ENCODE results near the gene GPR107.

Gene GPR107

GRCh38 chr9:130088051-130088450 lies 34.3 kb downstream of the GPR107 start:
- WGBS, 2 experiments: 89 to 92% methylated on average over 6 of the region's 6 CpGs
- H3K9me3 ChIP-seq (ENCODE audit: control insufficient read depth, low read length): no peaks in the 10 kb centered on the region
- no peaks in the 10 kb centered on the region for H3K4me1 ChIP-seq (ENCODE audit: control insufficient read depth, insufficient read depth, low read length)
- no peak overlapping the region for H3K4me3 ChIP-seq (ENCODE audit: insufficient read depth, low read depth, low read length)
- H3K27ac ChIP-seq (ENCODE audit: insufficient read depth, low read depth, low read length, poor library complexity, severe bottlenecking): no peak overlapping the region
- peaks cover 20% of the 10 kb centered on the region for H3K36me3 ChIP-seq (ENCODE audit: control insufficient read depth, insufficient read depth, low read length)
- no peaks in the 10 kb centered on the region for H3K27me3 ChIP-seq (ENCODE audit: control insufficient read depth, insufficient read depth, low read length, poor library complexity, severe bottlenecking)

- no peak overlapping the region for H3K4me3 ChIP-seq (ENCODE audit: insufficient read depth, low read depth, low read length)
- no peaks in the 10 kb centered on the region for H3K27me3 ChIP-seq (ENCODE audit: control insufficient read depth, insufficient read depth, low read length, poor library complexity, severe bottlenecking)
- H3K27ac ChIP-seq (ENCODE audit: insufficient read depth, low read depth, low read length, poor library complexity, severe bottlenecking): no peak overlapping the region
- no peaks in the 10 kb centered on the region for H3K9me3 ChIP-seq (ENCODE audit: control insufficient read depth, low read length)
- 94 to 96% methylated on average over 12 of the region's 12 CpGs for WGBS, 2 experiments
- no peaks in the 10 kb centered on the region for H3K4me1 ChIP-seq (ENCODE audit: control insufficient read depth, insufficient read depth, low read length)
- H3K36me3 ChIP-seq (ENCODE audit: control insufficient read depth, insufficient read depth, low read length): peaks cover 25% of the 10 kb centered on the region
These were observed 35.4 kb downstream of the GPR107 start for GRCh38 chr9:130089141-130089540.

DNA sequence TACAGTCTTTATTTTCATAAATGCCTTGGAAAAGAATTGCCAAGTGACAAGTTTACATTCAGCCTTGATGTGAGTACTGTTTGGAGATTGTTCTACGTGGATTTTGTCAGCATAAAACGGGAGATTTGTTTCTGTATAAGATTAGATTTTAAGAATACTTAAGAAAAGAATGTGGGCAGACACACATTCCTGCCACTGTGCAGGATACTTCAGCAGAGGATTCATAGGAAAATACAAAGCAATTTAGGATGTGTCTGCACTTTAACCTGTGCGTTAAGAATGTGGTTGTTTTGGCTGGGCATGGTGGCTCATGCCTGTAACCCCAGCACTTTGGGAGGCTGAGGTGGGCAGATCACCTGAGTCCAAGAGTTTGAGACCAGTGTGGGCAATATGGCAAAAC lies 37.2 kb downstream of the GPR107 start:
- H3K4me3 ChIP-seq (ENCODE audit: insufficient read depth, low read depth, low read length): no peak overlapping the region
- 97 to 99% methylated on average over 3 of the region's 3 CpGs for WGBS, 2 experiments
- no peaks in the 10 kb centered on the region for H3K4me1 ChIP-seq (ENCODE audit: control insufficient read depth, insufficient read depth, low read length)
- H3K36me3 ChIP-seq (ENCODE audit: control insufficient read depth, insufficient read depth, low read length): peaks cover 25% of the 10 kb centered on the region
- no peak overlapping the region for H3K27ac ChIP-seq (ENCODE audit: insufficient read depth, low read depth, low read length, poor library complexity, severe bottlenecking)
- H3K27me3 ChIP-seq (ENCODE audit: control insufficient read depth, insufficient read depth, low read length, poor library complexity, severe bottlenecking): no peaks in the 10 kb centered on the region
- H3K9me3 ChIP-seq (ENCODE audit: control insufficient read depth, low read length): no peaks in the 10 kb centered on the region

GRCh38 chr9:130092910-130093309 lies 39.2 kb downstream of the GPR107 start:
- no peaks in the 10 kb centered on the region for H3K27me3 ChIP-seq (ENCODE audit: control insufficient read depth, insufficient read depth, low read length, poor library complexity, severe bottlenecking)
- no peak overlapping the region for H3K4me3 ChIP-seq (ENCODE audit: insufficient read depth, low read depth, low read length)
- H3K9me3 ChIP-seq (ENCODE audit: control insufficient read depth, low read length): no peaks in the 10 kb centered on the region
- H3K27ac ChIP-seq (ENCODE audit: insufficient read depth, low read depth, low read length, poor library complexity, severe bottlenecking): no peak overlapping the region
- WGBS, 2 experiments: 97% methylated on average over 3 of the region's 4 CpGs
- H3K36me3 ChIP-seq (ENCODE audit: control insufficient read depth, insufficient read depth, low read length): peaks cover 25% of the 10 kb centered on the region
- H3K4me1 ChIP-seq (ENCODE audit: control insufficient read depth, insufficient read depth, low read length): no peaks in the 10 kb centered on the region

DNA sequence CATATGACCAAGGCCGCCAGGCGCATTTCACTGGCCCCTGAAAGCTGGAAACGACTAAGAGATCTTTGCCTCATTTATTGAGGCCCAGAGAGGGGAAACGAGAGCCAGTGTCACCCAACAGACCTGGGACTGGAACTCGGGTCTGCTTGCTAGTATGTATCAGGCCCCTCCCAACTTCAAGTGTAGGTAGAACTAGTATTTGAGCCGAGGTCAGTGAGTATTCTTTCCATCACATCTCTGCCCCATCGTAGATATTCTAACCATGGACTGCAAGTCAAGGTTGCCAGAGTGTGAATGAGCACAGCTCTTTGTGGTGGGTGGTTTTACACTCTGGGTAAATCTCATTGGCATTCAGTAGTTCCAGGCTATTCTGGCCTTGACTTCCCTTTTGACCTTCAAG lies 42.2 kb downstream of the GPR107 start:
- H3K27ac ChIP-seq (ENCODE audit: insufficient read depth, low read depth, low read length, poor library complexity, severe bottlenecking): no peak overlapping the region
- no peaks in the 10 kb centered on the region for H3K4me1 ChIP-seq (ENCODE audit: control insufficient read depth, insufficient read depth, low read length)
- WGBS, 2 experiments: 95 to 97% methylated on average over 7 of the region's 7 CpGs
- peaks cover 37% of the 10 kb centered on the region for H3K36me3 ChIP-seq (ENCODE audit: control insufficient read depth, insufficient read depth, low read length)
- no peaks in the 10 kb centered on the region for H3K9me3 ChIP-seq (ENCODE audit: control insufficient read depth, low read length)
- no peak overlapping the region for H3K4me3 ChIP-seq (ENCODE audit: insufficient read depth, low read depth, low read length)
- H3K27me3 ChIP-seq (ENCODE audit: control insufficient read depth, insufficient read depth, low read length, poor library complexity, severe bottlenecking): no peaks in the 10 kb centered on the region

GRCh38 chr9:130100681-130101080 lies 47.0 kb downstream of the GPR107 start:
- Histone ChIP-seq H3K9me3 (ENCODE audit: control insufficient read depth, low read length) (no peaks in the 10 kb centered on the region), H3K36me3 (ENCODE audit: control insufficient read depth, insufficient read depth, low read length) (peaks cover 22% of the 10 kb centered on the region), H3K4me1 (ENCODE audit: control insufficient read depth, insufficient read depth, low read length) (no peaks in the 10 kb centered on the region), H3K27ac (ENCODE audit: insufficient read depth, low read depth, low read length, poor library complexity, severe bottlenecking) (no peak overlapping the region), H3K4me3 (ENCODE audit: insufficient read depth, low read depth, low read length) (no peak overlapping the region), H3K27me3 (ENCODE audit: control insufficient read depth, insufficient read depth, low read length, poor library complexity, severe bottlenecking) (no peaks in the 10 kb centered on the region)
- 95 to 96% methylated on average over 3 of the region's 3 CpGs for WGBS, 2 experiments

DNA sequence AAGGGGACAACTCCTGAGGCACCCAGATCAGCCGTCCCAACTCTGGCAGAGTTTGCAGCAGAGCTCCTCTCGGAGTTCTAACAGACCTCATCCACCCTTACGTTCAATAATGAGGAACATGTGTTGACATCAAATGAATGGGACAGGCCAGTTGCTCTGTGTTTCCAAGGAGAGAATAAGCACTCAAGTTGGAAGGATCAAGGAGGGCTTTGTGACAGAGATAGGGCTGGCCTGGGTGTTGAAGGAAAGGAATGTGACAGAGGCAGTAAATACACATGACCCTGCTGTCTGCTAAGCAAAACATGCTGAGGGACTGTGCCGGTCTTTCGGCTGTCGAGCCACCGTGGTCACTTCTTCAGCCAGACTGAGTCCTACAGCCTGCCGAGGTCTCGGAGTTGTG lies 48.2 kb downstream of the GPR107 start:
- Histone ChIP-seq H3K36me3 (ENCODE audit: control insufficient read depth, insufficient read depth, low read length) (peaks cover 22% of the 10 kb centered on the region), H3K27ac (ENCODE audit: insufficient read depth, low read depth, low read length, poor library complexity, severe bottlenecking) (no peak overlapping the region), H3K9me3 (ENCODE audit: control insufficient read depth, low read length) (no peaks in the 10 kb centered on the region), H3K27me3 (ENCODE audit: control insufficient read depth, insufficient read depth, low read length, poor library complexity, severe bottlenecking) (no peaks in the 10 kb centered on the region), H3K4me1 (ENCODE audit: control insufficient read depth, insufficient read depth, low read length) (no peaks in the 10 kb centered on the region), H3K4me3 (ENCODE audit: insufficient read depth, low read depth, low read length) (no peak overlapping the region)
- WGBS, 2 experiments: 96 to 98% methylated on average over 9 of the region's 9 CpGs

DNA sequence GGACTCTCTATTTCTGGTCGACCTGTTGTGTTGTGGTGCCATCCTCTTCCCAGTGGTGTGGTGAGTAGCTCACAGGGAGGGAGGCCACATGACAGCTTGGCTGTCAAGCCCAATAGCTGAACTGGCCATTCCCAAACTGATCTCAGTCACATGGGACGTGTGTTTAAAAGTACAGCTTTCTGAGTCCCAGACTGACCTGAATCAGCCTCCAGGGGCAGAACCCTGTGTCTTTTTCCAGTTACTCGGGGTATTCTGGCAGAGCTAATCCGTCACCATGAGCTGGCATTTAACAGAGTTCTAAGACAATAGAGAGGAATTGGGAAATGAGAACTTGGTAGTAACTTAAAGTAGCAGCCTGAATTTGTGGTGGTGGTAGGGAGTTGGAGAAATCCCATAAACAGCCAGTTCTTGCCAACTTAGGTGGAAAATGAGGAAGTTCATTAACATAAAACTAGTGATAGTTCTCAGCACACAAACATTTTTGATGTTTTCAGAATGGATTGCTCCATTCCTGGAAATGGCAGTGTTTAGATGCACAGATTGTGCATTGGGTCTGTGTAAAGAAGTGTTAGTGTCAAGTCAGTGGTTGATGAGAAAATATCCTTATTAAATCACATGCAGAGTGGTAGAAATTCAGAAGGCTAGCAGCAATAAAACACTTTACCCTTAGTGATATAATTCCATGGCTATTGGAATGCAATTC lies 50.9 kb downstream of the GPR107 start:
- Histone ChIP-seq H3K27ac (ENCODE audit: insufficient read depth, low read depth, low read length, poor library complexity, severe bottlenecking) (no peak overlapping the region), H3K27me3 (ENCODE audit: control insufficient read depth, insufficient read depth, low read length, poor library complexity, severe bottlenecking) (no peaks in the 10 kb centered on the region), H3K9me3 (ENCODE audit: control insufficient read depth, low read length) (no peaks in the 10 kb centered on the region), H3K36me3 (ENCODE audit: control insufficient read depth, insufficient read depth, low read length) (peaks cover 17% of the 10 kb centered on the region), H3K4me3 (ENCODE audit: insufficient read depth, low read depth, low read length) (no peak overlapping the region), H3K4me1 (ENCODE audit: control insufficient read depth, insufficient read depth, low read length) (no peaks in the 10 kb centered on the region)
- 92 to 93% methylated on average over 4 of the region's 4 CpGs for WGBS, 2 experiments

- Histone ChIP-seq H3K36me3 (ENCODE audit: control insufficient read depth, insufficient read depth, low read length) (no peaks in the 10 kb centered on the region), H3K4me1 (ENCODE audit: control insufficient read depth, insufficient read depth, low read length) (no peaks in the 10 kb centered on the region), H3K27me3 (ENCODE audit: control insufficient read depth, insufficient read depth, low read length, poor library complexity, severe bottlenecking) (no peaks in the 10 kb centered on the region), H3K4me3 (ENCODE audit: insufficient read depth, low read depth, low read length) (no peak overlapping the region), H3K9me3 (ENCODE audit: control insufficient read depth, low read length) (no peaks in the 10 kb centered on the region), H3K27ac (ENCODE audit: insufficient read depth, low read depth, low read length, poor library complexity, severe bottlenecking) (no peak overlapping the region)
- WGBS, 2 experiments: 92 to 98% methylated on average over 2 of the region's 2 CpGs
These were observed 53.1 kb downstream of the GPR107 start for GRCh38 chr9:130106860-130107233.

DNA sequence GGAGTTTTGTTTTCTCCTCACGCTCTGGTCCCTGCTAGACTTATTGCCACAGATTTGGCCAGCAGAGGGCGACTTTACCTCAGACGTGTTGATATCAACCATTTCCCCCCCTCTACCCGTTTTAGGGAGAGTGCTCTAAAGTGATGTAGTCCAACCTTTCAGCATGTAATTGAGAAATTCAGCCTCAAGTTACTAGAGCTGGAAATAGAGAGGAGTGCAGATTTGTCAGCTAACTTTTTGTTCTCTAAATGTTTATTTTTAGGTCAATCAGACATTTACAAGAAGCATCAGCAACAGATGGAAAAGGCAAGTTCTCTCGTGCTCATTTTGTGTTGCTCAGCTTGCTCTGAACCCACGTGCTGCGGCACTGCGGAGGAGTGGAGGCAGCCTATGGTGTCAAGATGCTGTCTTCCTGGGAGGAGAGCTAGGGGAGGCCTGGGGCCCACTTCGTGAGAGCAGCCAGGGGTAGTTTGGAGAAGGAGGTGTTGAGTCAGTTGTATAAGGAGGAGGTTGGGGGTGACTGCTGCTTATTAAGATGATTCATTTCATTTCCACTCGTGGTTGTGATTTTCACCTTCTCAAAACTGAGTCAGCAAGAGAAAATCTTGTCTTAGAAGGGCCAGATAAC lies 53.6 kb downstream of the GPR107 start:
- Histone ChIP-seq H3K9me3 (ENCODE audit: control insufficient read depth, low read length) (no peaks in the 10 kb centered on the region), H3K4me1 (ENCODE audit: control insufficient read depth, insufficient read depth, low read length) (no peaks in the 10 kb centered on the region), H3K36me3 (ENCODE audit: control insufficient read depth, insufficient read depth, low read length) (no peaks in the 10 kb centered on the region), H3K27me3 (ENCODE audit: control insufficient read depth, insufficient read depth, low read length, poor library complexity, severe bottlenecking) (no peaks in the 10 kb centered on the region), H3K27ac (ENCODE audit: insufficient read depth, low read depth, low read length, poor library complexity, severe bottlenecking) (no peak overlapping the region), H3K4me3 (ENCODE audit: insufficient read depth, low read depth, low read length) (no peak overlapping the region)
- 51 to 52% methylated on average over 10 of the region's 10 CpGs for WGBS, 2 experiments

Data from ectodermal cell (in vitro differentiated cells).